ENCODE measurements around the gene DDX5. TPM values are rescaled to one million over a fixed set of nuclear protein-coding genes. Genes with fewer than 3 reads are reported as not detected.
"Not testable (repeated sequence)": the region's sequence is repeated elsewhere in the genome, so short reads cannot be mapped to it uniquely, and the experiment has no call there.

Gene DDX5
- total and polyA plus RNA-seq, 9 donors = 372 to 750 (median 559) TPM

GRCh38 chr17:64497565-64498035 is 8.5 kb downstream of the DDX5 start:
- H3K36me3 ChIP-seq = no peaks in the 10 kb centered on the region
- peaks cover 6% of the 10 kb centered on the region for H3K4me1 ChIP-seq (ENCODE audit: insufficient read depth)
- H3K27me3 ChIP-seq = no peaks in the 10 kb centered on the region
- H3K9me3 ChIP-seq = no peaks in the 10 kb centered on the region
- no peak for DNase-seq
- WGBS, 3 donors = 42 to 47% (median 45%) methylated on average over 4 of the region's 4 CpGs
- peak overlapping the region in 1 of 2 donors; percentile 64 for H3K27ac ChIP-seq
- H3K4me3 ChIP-seq = peak overlapping the region; percentile 52
- intact Hi-C loops (cut with DNase I) = loop anchor here in 2 of 4 donors (10.0 kb wide), 2 partner anchors 73 to 183 kb away; no protein-coding TSS in a partner anchor
- TF ChIP-seq CTCF (IDR thresholded peaks at IDR 0.05) (peak in 1 of 3 donors; percentile 1), POLR2A (IDR thresholded peaks at IDR 0.05) (no peak)

- no peaks in the 10 kb centered on the region for H3K36me3 ChIP-seq
- peak; percentile 6 for TF ChIP-seq POLR2A (IDR thresholded peaks at IDR 0.05)
- TF ChIP-seq CTCF (IDR thresholded peaks at IDR 0.05) = peak in 2 of 3 donors; percentile 46 to 52
- TF ChIP-seq EP300 (IDR thresholded peaks at IDR 0.05) = no peak
- H3K4me1 ChIP-seq (ENCODE audit: insufficient read depth) = peaks cover 6% of the 10 kb centered on the region
- intact Hi-C loops (cut with DNase I) = loop anchor here in 2 of 4 donors (10.0 kb wide), 2 partner anchors 72 to 182 kb away; no protein-coding TSS in a partner anchor
- DNase-seq = peak; percentile 88 to 94 (median 89)
- peak within 1 kb of the TSS; percentile 17 to 64 for H3K27ac ChIP-seq
- H3K27me3 ChIP-seq = no peaks in the 10 kb centered on the region
- peak within 1 kb of the TSS; percentile 52 for H3K4me3 ChIP-seq
- 0 to 2% (median 1%) methylated on average over 36 to 50 of the region's 50 CpGs for WGBS, 3 donors
- H3K9me3 ChIP-seq = no peaks in the 10 kb centered on the region
Measured at GRCh38 chr17:64496786-64497564, 9.1 kb downstream of the DDX5 start, which contains the start of gene POLG2. TSS of gene POLG2 (minus strand) at chr17:64497054. CDS start at chr17:64496968, 86 bp downstream.

DNA sequence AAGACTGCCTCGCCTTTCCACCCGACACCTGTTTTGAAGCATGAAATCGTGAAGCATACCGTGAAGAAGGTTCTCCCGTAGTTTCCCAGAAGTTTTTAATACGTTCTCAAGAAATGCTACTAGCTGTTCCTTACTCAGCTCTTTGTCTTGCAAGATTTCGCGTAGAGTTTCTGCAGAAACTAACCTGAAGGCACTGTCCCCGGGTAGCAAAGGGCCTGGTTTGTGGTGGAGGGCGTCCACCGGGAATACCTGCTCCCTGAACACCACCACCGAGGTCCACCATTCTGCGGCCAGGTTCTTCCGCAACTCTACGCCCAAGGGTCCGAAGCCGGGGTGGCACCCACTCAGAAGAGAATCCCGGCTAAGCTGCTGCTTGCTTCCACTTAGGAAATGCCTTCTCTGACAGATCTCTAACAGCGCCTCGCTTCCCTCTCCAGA is 9.7 kb downstream of the DDX5 start:
- H3K4me3 ChIP-seq = peak overlapping the region; percentile 52
- no peak for DNase-seq
- no peaks in the 10 kb centered on the region for H3K27me3 ChIP-seq
- H3K36me3 ChIP-seq = no peaks in the 10 kb centered on the region
- H3K4me1 ChIP-seq (ENCODE audit: insufficient read depth) = peaks cover 6% of the 10 kb centered on the region
- TF ChIP-seq EP300 (IDR thresholded peaks at IDR 0.05) = no peak
- no peak for TF ChIP-seq POLR2A (IDR thresholded peaks at IDR 0.05)
- no peak for TF ChIP-seq CTCF (IDR thresholded peaks at IDR 0.05)
- intact Hi-C loops (cut with DNase I) = loop anchor here in 2 of 4 donors (10.0 kb wide), 2 partner anchors 72 to 182 kb away; no protein-coding TSS in a partner anchor
- WGBS, 3 donors = 0 to 1% (median 1%) methylated on average over 20 of the region's 20 CpGs
- H3K27ac ChIP-seq = peak overlapping the region; percentile 17 to 64
- H3K9me3 ChIP-seq = no peaks in the 10 kb centered on the region

DNA sequence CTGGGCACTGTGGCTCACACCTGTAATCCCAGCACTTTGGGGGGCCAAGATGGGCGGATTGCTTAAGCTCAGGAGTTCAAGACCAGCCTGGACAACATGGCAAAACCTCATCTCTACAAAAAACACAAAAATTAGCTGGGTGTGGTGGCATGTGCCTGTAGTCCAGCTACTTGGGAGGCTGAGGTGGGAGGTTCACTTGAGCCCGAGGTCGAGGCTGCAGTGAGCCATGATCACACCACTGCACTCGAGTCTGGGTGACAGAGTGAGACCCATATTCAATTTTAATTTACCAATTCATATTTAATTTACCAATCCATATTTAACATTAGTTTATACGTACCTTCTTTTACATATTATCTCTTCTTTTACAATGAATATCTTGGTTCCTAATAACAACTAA is 10.8 kb downstream of the DDX5 start:
- not testable (repeated sequence) for H3K27ac ChIP-seq; H3K4me3 ChIP-seq; H3K36me3 ChIP-seq; DNase-seq; H3K4me1 ChIP-seq (ENCODE audit: insufficient read depth); H3K9me3 ChIP-seq; H3K27me3 ChIP-seq
- 84 to 91% (median 87%) methylated on average over 5 of the region's 5 CpGs for WGBS, 3 donors
- intact Hi-C loops (cut with DNase I) = loop anchor here in 2 of 4 donors (10.0 kb wide), 2 partner anchors 70 to 180 kb away; no protein-coding TSS in a partner anchor

Data from ovary (tissue), 9 donors.